GM19324 (cell line): Measurements from ENCODE around the gene C16orf54.
A peak's percentile ranks its signal among the peaks of the same experiment; 100 is the strongest.
"Not testable (repeated sequence)": the region's sequence is repeated elsewhere in the genome, so short reads cannot be mapped to it uniquely, and the experiment has no call there.

ENCODE experiments used
- ATAC-seq: cut with Tn5 transposase; IDR thresholded peaks from one replicate; pipeline ENCODE4 v1.9.1; 2021; ENCODE audit warnings: mild to moderate bottlenecking, moderate library complexity; ENCODE audit not compliant: unreplicated experiment, low FRiP score

C16orf54 gene

DNA sequence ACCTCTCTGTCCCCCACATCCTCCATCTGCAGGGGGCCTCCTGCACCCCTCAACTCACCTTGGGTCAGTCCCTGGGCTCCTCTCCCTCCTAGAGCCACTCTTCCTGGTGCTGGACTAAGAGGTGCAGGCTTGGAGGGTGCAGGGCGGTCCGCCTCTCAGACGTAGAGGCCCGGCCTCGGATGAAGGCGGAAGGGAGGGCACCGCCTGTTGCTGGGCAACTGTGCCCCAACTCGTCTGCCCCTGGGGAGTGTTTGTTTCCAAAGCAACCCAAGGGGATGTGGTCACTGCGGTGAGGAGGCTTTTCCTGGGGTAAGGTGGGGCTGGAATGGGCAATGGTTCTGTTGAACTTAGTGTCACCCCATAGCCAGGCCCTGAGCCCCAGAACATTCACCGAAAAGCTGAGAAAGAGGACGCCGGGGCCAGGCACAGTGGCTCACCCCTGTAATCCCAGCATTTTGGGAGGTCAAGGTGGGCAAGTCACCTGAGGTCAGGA lies at the start of gene C16orf54:
Gene C16orf54 (minus strand): TSS at position 138 of the 493 bp plus-strand sequence. CDS start 1,039 bp downstream, outside the sequence.
- peak; percentile 91 for ATAC-seq

GRCh38 chr16:29794231-29794710 lies 48.5 kb upstream of the C16orf54 start:
- no peak for ATAC-seq

DNA sequence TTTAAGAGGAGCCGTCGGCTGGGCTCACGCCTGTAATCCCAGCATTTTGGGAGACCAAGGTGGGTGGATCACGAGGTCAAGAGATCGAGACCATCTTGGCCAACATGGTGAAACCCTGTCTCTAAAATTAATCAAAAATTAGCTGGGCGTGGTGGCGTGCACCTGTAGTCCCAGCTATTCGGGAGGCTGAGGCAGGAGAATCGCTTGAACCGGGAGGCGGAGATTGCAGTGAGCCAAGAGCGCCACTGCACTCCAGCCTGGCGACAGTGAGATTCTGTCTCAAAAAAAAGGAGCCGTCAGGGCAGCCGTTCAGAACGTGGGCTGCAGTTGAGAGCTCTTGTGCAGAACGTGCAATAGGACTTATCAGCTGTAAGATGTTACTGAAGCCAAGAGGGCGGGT lies 47.4 kb upstream of the C16orf54 start:
- ATAC-seq = not testable (repeated sequence)

DNA sequence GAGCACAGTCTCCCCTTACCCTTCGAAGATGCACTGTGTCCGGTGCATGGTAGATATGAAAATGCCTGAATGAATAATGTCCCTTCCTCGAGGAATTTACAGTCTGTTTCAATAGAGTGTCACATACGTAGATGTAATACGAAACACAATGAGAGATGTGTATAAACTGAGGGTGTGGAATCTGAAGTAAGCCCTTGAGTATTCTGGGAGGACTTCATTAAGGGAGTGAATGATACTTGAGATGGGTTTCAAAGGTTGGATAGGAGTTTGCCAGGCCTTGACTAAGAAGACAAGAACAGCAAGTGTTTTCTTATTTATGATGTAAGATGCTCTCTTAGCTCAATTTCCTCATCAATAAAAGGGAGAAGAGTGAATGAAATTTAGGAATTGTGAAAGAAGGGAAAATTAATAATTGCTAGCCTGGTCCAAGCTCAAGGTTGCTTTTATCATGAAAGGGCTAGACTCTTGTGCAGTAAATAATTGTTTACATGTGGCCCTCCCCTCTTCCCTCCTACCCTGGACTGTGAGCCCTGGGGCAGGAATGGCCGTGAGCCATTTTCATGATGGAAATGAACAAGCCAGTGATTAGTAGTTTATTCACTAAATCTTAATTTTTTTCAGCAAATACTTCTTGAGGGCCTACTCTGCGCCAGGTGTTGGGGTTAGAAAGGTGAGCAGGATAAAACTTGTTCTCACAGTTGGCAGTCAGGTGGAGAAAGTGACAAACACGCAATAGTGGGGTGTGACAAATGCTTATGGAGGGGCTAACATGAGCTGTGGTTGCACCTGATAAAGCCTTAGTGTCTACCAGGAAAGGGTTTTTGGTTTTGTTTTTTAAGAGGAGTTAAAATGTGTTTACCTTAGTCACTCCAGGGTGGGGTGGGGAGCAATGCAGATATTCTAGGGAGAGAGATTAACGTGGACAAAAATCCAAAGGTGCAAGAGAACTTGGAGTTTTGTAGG lies 46.3 kb upstream of the C16orf54 start:
- ATAC-seq = no peak

DNA sequence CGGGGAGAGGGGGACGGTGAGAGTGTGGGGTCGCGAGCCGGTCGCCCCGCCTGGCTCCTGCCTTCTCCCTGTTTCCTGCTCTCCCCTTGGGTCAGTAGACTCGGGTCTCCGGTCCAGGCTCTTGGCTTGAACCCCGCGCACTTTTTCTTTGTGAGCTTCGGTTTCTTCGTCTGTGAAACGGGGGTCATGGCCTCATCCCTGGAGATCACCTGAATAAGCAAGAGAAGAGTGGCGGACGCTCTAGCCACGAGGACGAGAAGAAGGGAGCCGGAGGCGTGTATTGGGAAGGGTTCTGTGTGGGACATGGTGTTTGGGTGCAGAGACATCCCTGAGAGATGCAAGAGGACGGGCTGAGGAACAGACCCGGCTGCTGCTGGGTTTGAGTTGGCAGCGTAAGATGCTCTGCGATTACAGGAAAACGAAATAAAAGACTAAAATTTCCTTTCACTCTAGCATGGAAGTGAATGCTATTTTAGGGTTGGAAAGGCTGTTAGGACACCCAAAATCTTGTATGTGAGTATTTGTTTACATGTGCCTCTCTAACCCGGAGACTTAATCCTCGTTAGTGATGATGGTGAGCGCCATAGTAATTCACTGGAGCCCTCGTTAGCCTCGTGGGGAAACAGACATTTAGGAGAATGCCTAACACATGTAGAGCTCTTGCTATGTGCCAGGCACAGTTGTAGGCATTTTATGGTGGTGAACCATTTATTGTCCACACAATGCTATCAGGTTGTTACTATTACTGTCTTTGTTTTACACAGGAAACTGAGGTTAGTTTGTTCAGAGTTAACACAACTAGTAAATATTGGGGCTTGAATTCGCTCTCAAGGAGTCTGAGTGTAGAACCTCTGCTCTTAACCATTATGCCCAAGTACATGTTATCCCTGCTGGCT lies 45.4 kb upstream of the C16orf54 start:
- ATAC-seq = no peak

DNA sequence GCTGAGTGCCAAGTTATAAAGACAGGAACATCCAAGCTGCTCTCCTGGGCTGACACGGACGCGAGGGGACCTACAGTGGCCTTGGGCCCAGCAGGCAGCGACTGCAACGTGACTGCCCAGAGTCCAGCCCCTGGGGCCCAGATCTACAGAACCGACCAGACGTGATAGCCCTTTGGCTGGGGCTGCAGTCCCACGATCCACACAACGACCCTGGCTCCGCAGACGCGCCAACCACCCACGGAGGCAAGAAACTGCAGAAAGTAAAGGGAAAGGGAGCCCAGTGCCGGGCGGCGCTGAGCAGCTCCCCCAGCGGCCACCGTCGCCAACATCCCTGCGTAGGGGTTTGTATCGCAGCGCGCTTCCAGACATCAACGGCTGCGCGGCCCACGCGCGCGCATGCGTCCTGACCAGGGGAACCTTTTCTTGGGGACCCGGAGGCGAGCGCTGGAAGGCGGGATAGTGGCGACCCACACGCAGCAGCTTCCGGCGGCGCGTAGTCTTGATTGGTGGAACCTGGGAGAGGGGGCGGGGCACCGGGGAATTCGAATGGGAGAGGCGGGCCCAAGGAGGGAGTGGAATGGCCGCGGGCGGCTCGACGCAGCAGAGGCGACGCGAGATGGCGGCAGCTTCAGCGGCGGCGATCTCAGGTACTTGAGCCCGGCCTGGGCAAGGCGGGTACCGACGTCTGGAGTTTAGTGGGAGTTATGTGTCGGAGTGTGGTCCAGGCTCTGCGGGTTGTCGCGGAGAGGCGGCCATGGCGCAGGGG lies 44.6 kb upstream of the C16orf54 start, which contains the start of gene KIF22:
Gene KIF22 (plus strand): TSS at position 569 of the 766 bp plus-strand sequence. CDS start 9 bp downstream, at position 578.
- ATAC-seq = peak; percentile 91

DNA sequence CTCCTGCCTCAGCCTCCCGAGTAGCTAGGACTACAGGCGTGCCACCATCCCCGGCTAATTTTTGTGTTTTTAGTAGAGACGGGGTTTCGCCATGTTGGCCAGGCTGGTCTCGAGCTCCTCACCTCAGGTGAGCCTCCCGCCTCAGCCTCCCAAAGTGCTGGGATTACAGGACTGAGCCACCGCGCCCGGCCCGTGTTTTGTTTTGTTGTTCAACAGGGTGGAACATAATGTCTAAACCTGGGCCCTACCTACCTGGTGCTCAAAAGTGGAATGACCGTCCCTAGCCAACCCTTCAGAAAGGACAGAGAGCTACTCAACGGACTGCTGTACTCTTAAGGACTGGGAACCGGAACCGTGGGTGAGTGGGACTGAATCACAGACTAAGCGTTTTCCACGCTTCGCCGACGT lies 44.0 kb upstream of the C16orf54 start:
- ATAC-seq = no peak

- not testable (repeated sequence) for ATAC-seq
Observed at GRCh38 chr16:29787155-29787554, 41.4 kb upstream of the C16orf54 start.

DNA sequence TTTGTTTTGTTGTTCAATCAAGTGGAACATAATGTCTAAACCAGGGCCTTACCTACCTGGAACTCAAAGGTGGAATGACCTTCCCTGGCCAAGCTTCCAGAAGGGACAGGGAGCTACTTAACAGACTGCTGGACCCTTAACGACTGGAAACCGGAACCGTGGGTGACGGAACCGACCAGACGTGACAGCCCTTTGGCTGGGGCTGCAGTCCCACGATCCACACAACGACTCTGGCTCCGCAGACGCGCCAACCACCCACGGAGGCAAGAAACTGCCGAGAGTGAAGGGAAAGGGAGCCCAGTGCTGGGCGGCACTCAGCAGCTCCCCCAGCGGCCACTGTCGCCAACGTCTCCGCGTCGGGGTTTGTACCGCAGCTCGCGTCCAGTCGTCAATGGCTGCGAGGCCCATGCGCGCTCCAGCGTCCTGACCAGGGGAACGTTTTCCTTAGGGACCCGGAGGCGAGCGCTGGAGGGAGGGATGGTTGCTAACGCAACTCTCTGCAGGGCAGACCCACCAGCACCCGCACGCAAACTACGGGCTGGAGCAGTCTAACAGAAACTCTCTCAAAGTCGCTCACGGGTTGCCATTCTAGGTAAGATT lies 39.2 kb upstream of the C16orf54 start:
- no peak for ATAC-seq

DNA sequence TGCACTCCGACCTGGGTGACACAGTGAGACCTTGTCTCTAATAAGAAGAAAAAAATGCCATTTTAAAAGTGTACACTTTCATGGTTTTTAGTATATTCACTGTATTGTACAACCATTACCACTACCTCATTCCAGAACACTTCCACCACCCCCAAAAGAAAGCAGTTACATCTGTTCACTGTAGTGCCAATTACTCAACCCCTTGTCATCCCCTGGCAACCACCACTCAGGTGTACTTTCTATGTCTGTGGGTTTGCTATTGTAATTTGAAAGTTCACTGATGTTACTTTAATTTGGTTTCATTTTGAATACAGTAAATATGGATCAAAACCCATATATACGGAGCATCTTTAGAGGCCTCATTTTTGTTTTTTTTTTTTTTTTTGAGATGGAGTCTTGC lies 38.4 kb upstream of the C16orf54 start:
- ATAC-seq = no peak

DNA sequence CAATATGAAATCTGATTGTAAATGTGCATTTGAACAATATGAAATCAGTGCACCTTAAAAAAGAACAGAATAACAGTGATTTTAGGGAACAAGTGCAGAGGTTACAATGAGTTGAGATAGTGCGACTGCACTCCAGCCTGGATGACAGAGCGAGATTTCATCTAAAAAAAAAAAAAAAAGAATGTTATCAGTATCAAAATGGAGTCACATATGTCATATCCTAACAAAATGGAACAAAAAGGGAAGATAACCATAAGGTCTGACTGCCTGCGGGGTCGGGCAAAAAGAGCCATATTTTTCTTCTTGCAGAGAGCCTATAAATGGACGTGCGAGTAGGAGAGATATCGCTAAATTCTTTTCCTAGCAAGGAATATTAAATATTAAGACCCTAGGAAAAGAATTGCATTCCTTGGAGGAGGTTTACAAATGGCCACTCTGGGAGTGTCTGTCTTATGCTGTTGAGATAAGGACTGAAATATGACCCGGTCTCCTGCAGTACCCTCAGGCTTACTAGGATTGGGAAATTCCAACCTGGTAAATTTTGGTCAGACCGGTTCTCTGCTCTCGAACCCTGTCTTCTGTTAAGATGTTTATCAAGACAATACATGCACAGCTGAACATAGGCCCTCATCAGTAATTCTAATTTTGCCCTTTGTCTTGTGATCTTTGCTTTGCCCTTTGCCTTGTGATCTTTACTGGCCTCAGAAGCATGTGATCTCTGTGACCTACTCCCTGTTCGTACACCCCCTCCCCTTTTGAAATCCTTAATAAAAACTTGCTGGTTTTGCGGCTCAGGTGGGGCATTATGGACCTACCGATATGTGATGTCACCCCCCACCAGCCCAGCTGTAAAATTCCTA lies 37.5 kb upstream of the C16orf54 start:
- ATAC-seq = not testable (repeated sequence)

DNA sequence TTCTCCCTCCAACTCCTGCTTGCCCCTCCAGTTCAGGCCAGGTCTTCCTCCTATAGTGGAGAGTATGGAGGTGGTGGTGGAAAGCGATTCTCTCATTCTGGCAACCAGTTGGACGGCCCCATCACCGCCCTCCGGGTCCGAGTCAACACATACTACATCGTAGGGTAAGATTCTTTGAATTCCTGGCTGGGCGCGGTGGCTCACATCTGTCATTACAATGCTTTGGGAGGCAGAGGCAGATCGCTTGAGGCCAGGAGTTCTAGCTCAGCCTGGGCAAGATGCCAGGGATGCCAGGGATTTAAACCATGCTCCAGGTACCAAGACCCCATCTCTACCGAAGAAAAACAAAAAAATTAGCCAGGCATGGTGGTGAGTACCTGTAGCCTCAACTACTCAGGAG lies 33.7 kb upstream of the C16orf54 start:
- ATAC-seq = no peak

GRCh38 chr16:29777576-29778350 lies 32.0 kb upstream of the C16orf54 start, which contains the start of gene ZG16:
Gene ZG16 (plus strand): TSS chr16:29778256. CDS start chr16:29779267, 1,011 bp downstream.
- no peak for ATAC-seq

DNA sequence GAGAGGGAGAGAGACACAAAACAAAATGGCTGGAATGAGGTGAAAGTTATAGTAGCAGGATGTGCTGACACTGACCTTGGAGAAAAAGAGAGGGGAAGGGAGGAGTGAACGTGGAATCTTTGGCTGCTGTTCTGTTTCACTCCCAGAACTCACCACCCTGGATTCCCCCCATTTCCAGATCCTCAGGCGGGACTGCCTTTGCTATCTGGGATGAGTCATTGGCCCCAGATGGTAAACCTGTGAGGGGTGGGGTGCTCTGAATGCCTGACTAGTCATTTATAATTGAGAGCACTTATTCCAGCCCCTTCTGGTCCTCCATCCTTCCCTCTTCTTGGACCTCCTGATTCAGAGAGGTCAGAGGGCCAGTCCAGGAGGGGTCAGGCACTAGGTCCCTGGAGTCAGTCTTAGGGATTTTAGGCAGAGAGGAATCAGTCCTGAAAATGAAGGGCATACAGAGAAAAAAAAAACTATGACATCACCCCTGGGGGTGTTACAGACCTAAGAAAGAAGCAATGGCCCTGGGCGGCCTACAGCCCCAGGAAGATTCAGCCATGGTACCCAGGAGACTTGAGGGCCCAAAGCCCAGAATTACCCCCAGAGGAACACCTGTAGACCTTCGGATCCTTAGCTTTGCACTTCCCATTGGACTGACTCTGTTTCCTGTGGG lies 30.1 kb upstream of the C16orf54 start:
- no peak for ATAC-seq

- no peak for ATAC-seq
Observed at GRCh38 chr16:29774730-29775129, 28.9 kb upstream of the C16orf54 start.

- not testable (repeated sequence) for ATAC-seq
Observed at GRCh38 chr16:29772330-29772729, 26.5 kb upstream of the C16orf54 start.

GRCh38 chr16:29770250-29770929 lies 24.6 kb upstream of the C16orf54 start:
- ATAC-seq = no peak
